ENCODE results near the gene WDR59.
"Not testable (repeated sequence)": the region's sequence is repeated elsewhere in the genome, so short reads cannot be mapped to it uniquely, and the experiment has no call there.

The WDR59 gene

DNA sequence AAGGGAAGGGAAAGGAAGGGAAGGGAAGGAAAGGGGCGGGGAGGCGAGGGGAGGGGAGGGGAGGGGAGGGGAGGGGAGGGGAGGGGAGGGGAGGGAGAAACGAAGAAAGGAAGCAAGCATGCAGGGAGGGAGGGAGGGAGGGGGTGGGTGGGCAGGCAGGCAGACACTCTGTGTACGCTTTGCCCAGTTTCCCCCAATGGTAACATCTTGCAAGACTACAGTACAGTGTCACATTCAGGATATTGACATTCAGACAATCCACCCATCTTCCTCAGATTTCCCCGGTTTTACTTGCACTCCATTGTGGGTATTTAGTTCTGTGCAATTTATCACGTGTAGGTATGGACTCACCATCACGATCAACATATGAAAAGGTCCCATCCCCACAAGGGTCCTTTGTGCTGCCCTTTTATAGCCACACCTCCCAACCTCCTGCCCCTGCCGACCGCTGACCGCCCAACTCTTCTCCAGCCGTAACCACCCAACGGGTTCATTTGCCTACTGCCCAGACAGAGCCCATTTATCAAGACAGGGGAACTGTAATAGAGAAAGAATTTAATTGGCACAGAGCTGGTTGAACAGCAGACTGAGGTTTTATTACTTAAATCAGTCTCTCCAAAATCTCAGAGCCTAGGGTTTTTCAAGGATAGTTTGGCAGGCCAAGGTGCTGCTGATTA lies 118.9 kb downstream of the WDR59 start:
- no peak for DNase-seq (ENCODE audit: low spot score)

DNA sequence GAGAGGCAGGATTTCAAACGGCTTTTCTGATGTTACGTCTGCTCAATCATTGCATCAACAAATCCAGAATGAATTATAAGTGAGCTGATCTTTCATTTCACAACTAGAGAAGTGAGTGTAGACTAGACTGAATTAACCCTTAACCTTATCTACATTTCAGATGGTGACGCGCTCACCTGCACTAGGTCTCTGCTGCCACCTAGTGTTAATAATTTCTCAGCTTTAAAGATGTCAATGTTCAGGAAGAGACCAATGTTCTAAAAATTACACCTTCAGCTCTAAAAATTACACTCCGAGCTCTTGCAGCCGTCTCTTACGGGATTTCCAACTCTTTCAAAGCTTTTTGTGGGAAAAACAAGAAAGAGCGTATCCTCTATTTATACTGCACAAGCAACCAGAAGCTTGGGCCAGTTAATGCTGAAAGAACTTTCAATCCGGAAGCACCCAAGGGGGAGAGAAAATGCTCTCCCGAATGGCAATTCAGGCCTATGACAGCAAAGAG lies 122.1 kb downstream of the WDR59 start:
- peak; percentile 45 for DNase-seq (ENCODE audit: low spot score)

DNA sequence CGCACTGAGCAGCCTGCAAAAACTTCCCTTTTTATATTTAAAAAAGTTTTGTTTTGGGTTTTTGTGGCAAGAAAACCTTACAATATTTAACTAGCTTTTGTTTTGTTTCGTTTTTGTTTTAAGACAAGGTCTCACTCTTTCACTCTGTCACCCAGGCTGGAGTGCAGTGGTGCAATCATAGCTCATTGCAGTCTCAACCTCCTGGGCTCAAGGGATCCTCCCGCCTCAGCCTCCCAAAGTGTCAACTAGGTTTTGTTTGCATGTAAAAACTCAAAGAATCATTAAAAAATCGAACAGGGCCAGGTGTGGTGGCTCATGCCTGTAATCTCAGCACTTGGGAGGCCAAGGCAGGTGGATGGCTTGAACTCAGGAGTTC lies 132.4 kb downstream of the WDR59 start:
- no peak for DNase-seq (ENCODE audit: low spot score)

DNA sequence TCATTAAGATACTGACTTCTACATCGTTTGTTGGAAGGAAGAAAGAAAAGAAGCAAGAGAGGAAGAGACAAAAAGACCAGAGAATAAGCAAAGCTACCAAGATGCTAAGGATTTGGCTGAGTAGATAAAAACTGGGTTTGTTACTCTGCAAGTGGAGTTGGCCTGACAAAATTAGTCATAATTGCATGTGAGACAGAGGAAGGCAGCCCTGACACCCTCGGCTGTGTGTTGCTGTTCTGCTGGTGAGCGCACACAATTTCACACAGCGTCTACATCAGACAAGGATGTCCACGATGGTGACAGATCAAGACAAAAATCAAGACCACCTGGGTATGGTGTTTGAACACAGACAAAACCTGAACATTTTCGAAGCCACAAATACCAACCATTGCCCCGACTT lies 134.9 kb downstream of the WDR59 start:
- DNase-seq (ENCODE audit: low spot score): no peak

DNA sequence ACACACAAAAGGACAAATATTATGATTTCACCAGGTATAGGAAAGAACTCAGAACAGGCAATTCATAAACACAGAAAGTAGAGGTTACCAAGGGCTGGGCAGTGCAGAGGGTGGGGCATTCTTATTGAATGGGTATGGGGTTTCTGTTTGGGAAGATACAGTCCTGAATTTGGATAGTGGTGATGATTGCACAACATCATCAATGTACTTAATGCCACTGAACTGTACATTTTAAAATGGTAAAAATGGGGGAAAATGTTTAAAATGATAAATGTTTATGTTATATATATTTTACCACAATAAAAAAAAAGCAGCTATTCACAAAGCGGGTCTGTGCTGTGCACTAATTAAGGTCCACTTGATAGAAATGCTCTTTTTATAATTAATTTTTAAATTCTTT lies 137.7 kb downstream of the WDR59 start:
- no peak for DNase-seq (ENCODE audit: low spot score)

DNA sequence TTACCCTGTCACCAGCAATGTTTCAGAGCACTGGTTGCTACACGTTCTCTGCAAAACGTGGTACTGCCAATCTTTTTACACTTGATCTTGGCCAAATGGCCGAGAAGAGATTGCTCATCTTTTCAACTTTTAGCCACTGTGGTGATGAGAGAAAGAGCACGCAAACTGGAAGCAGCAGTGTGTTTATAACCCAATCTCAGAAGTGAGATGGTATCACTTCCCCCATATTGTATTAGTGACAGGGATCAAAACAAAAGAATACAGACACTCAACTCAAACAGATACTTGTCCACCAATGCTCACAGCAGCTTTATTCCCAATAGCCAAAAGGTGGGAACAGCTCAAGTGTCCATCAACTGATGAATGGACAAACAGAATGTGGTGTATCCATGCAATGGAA lies 138.2 kb downstream of the WDR59 start:
- no peak for DNase-seq (ENCODE audit: low spot score)

DNA sequence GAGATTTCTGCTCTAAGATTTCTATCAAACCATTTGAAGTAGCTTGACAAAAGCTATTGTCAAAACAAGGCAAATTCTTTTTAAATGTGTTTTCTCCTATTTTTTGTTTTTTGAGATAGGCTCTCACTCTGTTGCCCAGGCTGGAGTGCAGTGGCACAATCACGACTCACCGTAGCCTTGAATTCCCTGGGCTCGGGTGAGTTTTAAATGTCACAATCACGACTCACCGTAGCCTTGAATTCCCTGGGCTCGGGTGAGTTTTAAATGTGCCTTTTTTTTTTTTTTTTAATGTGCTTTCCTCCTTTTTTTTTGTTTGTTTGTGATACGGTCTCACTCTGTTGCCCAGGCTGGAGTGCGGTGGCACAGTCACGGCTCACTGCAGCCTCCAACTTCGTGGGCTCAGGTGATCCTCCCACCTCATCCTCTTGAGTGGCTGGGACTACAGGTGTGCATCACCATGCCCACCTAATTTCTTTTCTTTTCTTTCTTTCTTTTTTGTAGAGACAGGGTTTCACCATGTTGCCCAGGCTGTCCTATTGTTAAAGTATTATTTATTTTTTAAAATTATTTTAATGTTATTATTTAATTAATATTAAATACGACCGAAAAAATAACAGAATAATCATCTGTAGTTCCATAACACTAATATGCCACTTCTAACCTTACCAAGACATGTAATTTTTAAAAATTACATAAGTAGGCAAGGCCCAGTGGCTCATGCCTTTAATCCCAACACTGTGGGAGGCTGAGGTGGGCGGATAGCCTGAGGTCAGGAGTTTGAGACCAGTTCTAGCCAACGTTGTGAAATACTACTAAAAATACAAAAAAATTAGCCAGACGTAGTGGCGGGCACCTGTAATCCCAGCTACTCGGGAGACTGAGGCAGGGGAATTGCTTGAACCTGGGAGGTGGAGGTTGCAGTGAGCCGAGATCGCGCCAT lies 140.6 kb downstream of the WDR59 start:
- DNase-seq (ENCODE audit: low spot score): peak; percentile 10

DNA sequence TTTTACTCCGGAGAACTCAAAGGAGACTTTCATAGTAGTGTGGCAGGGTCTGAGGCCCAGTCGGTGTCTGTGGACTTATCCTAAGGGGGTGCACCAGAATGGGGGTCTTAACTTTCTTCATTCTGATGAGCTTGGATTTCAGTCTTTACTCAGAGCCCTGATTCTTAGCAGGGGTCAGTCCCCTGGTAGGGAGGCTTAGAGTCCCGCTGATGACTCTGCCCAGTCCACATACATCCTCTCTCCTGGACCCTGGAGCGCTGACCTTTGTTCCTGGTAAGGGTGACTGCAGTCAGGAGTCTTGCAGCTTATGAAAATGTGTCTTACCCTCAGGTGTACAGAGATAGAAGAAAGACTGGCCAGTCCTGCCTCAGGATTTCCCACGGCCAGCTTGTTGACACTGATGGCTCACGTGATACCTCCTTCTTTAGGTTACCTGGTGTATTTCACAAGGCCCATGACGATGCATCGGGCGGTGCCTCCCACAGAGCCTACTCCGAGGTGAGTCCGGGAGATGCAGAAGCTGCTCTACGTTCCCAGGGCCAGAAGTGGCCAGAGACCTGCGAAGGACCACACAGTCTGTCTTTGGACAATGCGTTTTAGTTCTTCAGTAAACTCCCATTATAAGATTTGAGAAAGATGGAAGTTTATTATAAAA lies 141.4 kb downstream of the WDR59 start:
- DNase-seq (ENCODE audit: low spot score): not testable (repeated sequence)

DNA sequence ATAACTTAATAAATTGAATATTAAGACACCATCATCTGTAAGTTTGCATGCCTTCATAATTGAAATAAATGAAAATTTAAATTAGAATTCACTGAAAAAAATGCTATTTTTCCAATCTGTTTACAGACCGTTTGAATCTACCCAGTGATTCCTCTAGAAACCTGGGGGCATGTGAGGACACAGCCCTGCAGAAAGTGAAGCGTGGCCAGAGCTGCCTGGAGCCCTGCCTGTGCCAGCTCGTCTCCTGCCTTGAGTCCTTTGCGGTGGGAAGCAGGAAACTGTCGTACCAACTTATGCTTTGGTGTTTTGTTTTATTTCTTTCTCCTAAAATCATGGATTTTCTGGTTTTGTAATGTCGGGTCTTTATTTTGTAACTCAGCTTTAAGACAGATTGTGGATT lies 142.5 kb downstream of the WDR59 start:
- no peak for DNase-seq (ENCODE audit: low spot score)

DNA sequence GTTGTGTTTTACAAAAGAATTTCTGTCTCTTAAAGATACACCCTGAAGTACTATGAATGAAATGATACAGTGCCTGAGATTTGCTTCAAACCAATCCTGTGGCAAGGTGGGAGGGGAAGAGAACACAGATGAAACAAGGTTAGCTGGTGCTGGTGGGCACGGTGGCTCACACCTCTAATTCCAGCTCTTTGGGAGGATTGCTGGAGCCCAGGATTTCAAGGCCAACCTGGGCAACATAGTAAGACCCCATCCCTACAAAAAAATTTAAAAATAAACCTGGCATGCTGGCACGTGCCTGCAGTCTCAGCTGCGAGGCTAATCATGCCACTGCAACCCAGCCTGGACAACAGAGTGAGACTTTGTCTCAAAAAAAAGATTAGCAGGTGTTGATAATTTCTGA lies 143.0 kb downstream of the WDR59 start:
- DNase-seq (ENCODE audit: low spot score): no peak

DNA sequence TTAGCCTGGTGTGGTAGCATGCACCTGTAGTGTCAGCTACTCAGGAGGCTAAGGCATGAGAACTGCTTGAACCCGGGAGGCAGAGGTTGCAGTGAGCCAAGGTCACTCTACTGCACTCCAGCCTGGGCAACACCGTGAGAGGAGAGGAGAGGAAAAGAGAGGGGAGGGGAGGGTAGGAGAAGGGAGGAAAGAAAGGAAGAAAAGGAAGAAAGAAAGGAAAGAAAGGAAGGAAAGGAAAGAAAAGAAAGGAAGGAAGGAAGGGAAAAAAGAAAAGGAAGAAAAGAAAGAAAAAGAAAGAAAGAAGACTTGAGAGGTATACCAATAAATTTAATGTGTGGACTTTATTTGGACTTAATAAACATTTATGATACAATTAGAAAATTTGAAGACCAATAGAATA lies 143.5 kb downstream of the WDR59 start:
- no peak for DNase-seq (ENCODE audit: low spot score)

DNA sequence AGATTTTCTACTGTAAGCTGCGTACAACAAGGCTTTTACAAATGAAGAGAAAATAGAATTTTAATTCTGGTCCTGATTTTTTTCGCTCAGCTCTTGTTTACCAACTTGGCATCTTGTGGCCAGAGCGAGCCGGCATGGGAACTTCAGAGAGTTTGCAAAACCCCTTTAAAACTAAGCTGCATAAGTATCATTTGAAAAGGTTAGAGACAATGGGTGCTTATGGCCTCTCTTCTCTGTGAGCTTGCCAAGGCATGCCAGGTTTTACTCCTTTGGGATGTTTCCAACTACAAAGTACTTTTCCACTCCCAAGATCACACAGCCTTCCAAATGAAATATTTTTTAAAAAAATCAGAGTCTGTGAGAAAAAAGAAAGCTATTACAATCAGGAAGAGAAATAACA lies 147.9 kb downstream of the WDR59 start:
- no peak for DNase-seq (ENCODE audit: low spot score)

DNA sequence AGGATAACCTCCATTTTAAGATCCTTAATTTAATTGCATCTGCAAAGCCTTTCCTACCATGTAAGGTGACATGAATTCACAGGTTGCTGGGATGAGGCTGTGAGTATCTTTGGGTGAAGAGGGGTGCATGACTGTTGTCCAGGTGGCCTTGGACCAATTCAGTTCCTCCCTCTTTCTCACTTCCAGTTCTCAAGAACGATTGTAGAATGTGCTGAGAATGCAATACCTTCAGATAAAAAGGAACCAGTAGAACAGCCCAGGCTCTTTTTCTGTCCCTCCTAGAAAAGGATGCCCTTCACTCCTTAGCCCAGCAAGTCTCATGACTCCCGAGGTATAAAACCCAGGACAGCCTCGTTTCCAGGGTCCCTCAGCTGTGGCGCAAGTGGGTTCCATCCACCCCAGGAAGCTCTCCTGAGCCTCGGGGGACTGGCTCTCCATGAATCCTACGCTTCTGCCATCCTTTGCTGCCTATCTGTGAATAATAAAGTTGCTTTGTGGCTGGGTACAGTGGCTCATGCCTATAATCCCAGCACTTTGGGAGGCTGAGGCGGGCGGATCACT lies 148.7 kb downstream of the WDR59 start:
- no peak for DNase-seq (ENCODE audit: low spot score)

DNA sequence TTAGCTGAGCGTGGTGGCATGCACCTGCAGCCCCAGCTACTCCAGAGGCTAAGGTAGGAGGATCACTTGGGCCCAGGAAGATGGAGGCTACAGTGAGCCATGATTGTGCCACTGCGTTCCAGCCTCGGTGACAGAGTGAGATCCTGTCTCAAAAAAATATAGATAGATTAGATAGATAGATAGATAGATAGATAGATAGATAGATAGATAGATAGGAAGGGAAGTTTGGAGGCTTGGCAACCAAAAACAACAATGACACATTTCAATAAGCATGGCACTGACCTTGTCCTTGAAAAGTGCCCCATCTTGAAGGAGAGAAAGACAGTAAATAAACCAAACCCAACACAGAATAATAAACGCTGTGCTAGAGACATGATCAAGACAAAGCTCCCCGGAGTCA lies 152.7 kb downstream of the WDR59 start:
- DNase-seq (ENCODE audit: low spot score): no peak

DNA sequence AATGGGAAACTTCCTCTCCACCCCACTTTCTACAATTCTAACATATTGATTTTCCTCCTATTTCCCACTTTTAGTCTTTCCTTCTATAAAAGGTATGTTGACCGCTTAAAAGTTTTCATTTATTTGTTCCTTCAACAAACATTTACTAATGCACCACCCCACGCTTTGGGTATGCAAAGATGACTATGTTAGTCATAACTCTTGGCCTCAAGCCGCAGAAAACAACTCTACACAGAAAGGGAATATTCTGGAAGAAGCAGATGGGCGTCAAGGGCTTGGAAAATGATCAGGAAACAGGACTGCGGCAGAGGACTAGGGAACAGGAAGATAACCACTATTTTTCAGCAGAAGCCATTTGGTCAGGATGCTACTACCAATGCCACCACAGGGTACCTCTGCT lies 153.5 kb downstream of the WDR59 start:
- DNase-seq (ENCODE audit: low spot score): no peak

DNA sequence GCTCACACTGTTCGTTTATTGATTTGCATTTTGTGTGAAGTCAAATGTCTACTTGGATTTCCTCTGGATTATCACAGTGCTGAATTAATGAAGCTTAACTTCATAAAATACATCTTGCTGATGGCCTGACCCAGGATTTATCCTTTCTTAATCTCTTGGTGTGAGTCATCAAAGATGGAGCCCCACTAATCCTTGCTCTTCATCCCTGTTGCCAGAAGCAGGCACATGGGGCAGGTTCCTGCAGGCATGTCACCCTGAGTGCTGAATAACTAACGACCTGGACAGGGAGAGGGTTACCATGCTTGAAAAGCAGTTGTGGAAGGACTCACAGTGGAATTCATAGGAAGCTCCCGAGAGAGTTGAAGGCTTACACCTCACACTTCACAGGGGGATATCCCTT lies 154.3 kb downstream of the WDR59 start:
- no peak for DNase-seq (ENCODE audit: low spot score)

DNA sequence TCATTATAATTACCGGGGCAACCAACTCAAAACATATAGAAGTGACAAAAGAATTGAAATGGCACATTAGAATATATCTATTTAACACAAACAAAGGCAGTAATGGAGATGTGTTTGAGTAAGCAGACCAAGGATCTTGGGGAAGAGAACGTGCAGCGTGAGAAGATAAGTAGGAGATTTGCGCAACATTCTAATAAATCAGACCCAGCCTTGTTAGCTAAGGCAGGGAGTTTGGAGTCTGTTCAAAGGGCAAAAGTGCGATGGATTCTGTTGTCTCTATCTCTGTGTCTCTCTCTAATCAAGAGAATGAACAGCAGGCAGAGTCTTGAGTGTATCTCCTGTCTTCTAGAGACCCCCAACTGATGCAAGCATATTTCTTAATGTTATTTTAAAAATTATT lies 155.3 kb downstream of the WDR59 start:
- no peak for DNase-seq (ENCODE audit: low spot score)

DNA sequence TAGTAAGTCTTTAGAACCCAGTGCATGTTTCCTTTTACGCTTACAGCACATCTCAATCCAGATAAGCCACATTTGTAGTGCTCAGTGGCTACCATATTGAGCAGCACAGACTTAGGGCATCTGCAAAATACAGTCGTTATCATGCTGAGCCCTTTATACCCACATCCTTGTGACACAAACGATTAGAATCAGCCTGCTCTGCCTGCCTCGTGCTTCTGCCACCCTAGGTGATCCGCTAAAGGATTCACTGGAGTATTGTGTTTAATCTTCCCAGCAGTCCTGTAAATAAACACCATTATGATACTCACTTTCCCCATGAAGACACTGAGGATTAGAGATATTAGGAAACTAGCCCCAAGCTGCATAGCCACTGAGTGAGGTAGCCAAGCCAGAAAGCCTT lies 159.0 kb downstream of the WDR59 start:
- no peak for DNase-seq (ENCODE audit: low spot score)

DNA sequence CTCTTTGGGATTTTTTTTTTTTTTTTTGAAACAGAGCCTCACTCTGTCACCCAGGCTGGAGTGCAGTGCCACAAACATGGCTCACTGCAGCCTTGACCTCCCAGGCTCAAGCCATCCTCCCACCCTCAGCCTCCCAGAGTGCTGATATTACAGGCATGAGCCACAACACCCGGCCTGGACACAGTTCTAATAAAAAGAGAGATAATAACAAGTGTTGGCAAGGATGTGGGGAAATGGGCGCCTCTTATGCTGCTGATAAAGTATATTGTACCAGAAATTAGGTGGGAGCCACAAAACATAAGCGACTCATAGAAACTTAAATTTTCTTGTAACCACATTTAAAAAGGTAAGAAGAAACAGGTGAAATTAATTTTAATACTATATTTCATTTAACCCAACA lies 159.9 kb downstream of the WDR59 start:
- no peak for DNase-seq (ENCODE audit: low spot score)

Data from kidney capillary endothelial cell (primary cell).